Type B pancreatic cell (in vitro differentiated cells): ENCODE results near the gene ITPA. TPM values are rescaled to one million over a fixed set of nuclear protein-coding genes. Genes with fewer than 3 reads are reported as not detected.

ENCODE experiments used
- DNase-seq: peaks from one replicate; pipeline ENCODE4 v3.0.0; 2021; ENCODE audit warnings: mixed read lengths; ENCODE audit not compliant: unreplicated experiment; ENCODE audit errors: extremely low spot score
- H3K27ac Mint-ChIP-seq: 2 replicates; pipeline ENCODE4 v1.8.0; 2021; ENCODE audit warnings: mild to moderate bottlenecking, mixed read lengths
- H3K27me3 Mint-ChIP-seq: 2 replicates; pipeline ENCODE4 v1.8.0; 2021; ENCODE audit warnings: mixed read lengths
- H3K36me3 Mint-ChIP-seq: 2 replicates; pipeline ENCODE4 v1.8.0; 2021; ENCODE audit warnings: mixed read lengths
- H3K4me1 Mint-ChIP-seq: one replicate; pipeline ENCODE4 v1.8.0; 2021; ENCODE audit warnings: mixed read lengths; ENCODE audit not compliant: unreplicated experiment
- H3K4me3 Mint-ChIP-seq: 2 replicates; pipeline ENCODE4 v1.8.0; 2021; ENCODE audit warnings: mild to moderate bottlenecking, mixed read lengths
- H3K9me3 Mint-ChIP-seq: 2 replicates; pipeline ENCODE4 v1.8.0; 2021; ENCODE audit warnings: mixed read lengths
- CTCF ChIP-seq: fragments of 200-600 bp; sonication (generic); conservative IDR thresholded peaks from 2 replicates; pipeline ENCODE4 v1.5.0; 2021; ENCODE audit warnings: antibody characterized with exemption, mild to moderate bottlenecking
- total RNA-seq: library from RNA; stranded (reverse); gene quantifications from 2 replicates; pipeline ENCODE4 v1.2.1, GENCODE V29; 2021; ENCODE audit warnings: low replicate concordance

ITPA gene
- total RNA-seq, 1 donor from 2014 or later, result 59.7 TPM

- Mint-ChIP-seq H3K36me3 (no peaks in the 10 kb centered on the region), H3K4me3 (no peak overlapping the region), H3K27ac (no peak overlapping the region), H3K4me1 (no peaks in the 10 kb centered on the region), H3K27me3 (no peaks in the 10 kb centered on the region), H3K9me3 (no peaks in the 10 kb centered on the region)
- TF ChIP-seq CTCF, result no peak
- no peak for DNase-seq
Measured at GRCh38 chr20:3228750-3229032, 19.4 kb downstream of the ITPA start.

- no peak for TF ChIP-seq CTCF
- H3K36me3 Mint-ChIP-seq, result no peaks in the 10 kb centered on the region
- DNase-seq, result no peak
- no peak overlapping the region for H3K27ac Mint-ChIP-seq
- H3K4me1 Mint-ChIP-seq, result no peaks in the 10 kb centered on the region
- H3K27me3 Mint-ChIP-seq, result no peaks in the 10 kb centered on the region
- H3K9me3 Mint-ChIP-seq, result no peaks in the 10 kb centered on the region
- no peak overlapping the region for H3K4me3 Mint-ChIP-seq
Measured at GRCh38 chr20:3229158-3229557, 19.9 kb downstream of the ITPA start.

GRCh38 chr20:3229798-3230197, 20.5 kb downstream of the ITPA start:
- TF ChIP-seq CTCF, result no peak
- DNase-seq, result no peak
- no peak overlapping the region for H3K27ac Mint-ChIP-seq
- peaks cover 2% of the 10 kb centered on the region for H3K27me3 Mint-ChIP-seq
- H3K36me3 Mint-ChIP-seq, result no peaks in the 10 kb centered on the region
- no peak overlapping the region for H3K4me3 Mint-ChIP-seq
- H3K9me3 Mint-ChIP-seq, result no peaks in the 10 kb centered on the region
- no peaks in the 10 kb centered on the region for H3K4me1 Mint-ChIP-seq

GRCh38 chr20:3231116-3231515, 21.8 kb downstream of the ITPA start:
- H3K27ac Mint-ChIP-seq, result no peak overlapping the region
- DNase-seq, result no peak
- H3K9me3 Mint-ChIP-seq, result no peaks in the 10 kb centered on the region
- H3K36me3 Mint-ChIP-seq, result no peaks in the 10 kb centered on the region
- H3K4me3 Mint-ChIP-seq, result no peak overlapping the region
- H3K4me1 Mint-ChIP-seq, result no peaks in the 10 kb centered on the region
- peaks cover 15% of the 10 kb centered on the region for H3K27me3 Mint-ChIP-seq
- no peak for TF ChIP-seq CTCF

- Mint-ChIP-seq H3K4me3 (no peak overlapping the region), H3K27ac (no peak overlapping the region), H3K36me3 (no peaks in the 10 kb centered on the region), H3K9me3 (no peaks in the 10 kb centered on the region), H3K4me1 (no peaks in the 10 kb centered on the region), H3K27me3 (peaks cover 24% of the 10 kb centered on the region)
- no peak for DNase-seq
- TF ChIP-seq CTCF, result no peak
Measured at GRCh38 chr20:3231889-3232588, 22.7 kb downstream of the ITPA start.
